ENCODE measurements around the gene FAR2.
"Not testable (repeated sequence)": the region's sequence is repeated elsewhere in the genome, so short reads cannot be mapped to it uniquely, and the experiment has no call there.

- TF ChIP-seq CTCF, POLR2A, POLR2AphosphoS5, EP300 (IDR thresholded peaks at IDR 0.05): not testable (repeated sequence)
Measured at GRCh38 chr12:29257687-29258086, 108.6 kb downstream of the FAR2 start.

Measured in upper lobe of left lung (tissue), 4 donors.